ENCODE results near the gene MPZL1.
"Not testable (repeated sequence)": the region's sequence is repeated elsewhere in the genome, so short reads cannot be mapped to it uniquely, and the experiment has no call there.

MPZL1 gene

DNA sequence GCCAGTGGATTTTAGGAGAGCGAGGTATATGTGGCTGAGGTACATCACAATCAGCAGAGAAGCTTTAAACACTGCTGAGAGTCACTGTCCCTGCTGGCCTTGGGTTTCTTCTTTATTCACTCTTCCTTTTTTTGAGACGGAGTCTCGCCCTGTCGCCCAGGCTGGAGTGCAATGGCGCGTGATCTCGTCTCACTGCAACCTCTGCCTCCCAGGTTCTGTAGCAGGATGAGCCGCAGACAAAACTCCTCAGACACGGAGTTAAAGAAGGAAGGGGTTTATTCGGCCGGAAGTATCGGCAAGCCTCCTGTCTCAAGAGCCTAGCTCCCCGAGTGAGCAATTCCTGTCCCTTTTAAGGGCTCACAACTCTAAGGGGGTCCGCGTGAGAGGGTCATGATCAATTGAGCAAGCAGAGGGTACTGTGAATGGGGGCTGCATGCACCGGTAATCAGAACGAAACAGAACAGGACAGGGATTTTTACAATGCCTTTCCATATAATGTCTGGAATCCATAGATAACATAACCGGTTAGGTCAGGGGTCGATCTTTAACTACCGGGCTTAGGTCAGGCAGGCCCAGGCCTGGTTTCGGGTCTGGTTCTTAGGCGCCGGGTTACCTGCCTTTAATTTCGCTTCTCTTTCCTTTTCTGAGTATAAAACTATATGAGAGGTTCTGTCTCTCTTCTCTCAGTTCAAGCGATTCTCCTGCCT, 1.9 kb upstream of the MPZL1 start:
- DNase-seq, result not testable (repeated sequence)

DNA sequence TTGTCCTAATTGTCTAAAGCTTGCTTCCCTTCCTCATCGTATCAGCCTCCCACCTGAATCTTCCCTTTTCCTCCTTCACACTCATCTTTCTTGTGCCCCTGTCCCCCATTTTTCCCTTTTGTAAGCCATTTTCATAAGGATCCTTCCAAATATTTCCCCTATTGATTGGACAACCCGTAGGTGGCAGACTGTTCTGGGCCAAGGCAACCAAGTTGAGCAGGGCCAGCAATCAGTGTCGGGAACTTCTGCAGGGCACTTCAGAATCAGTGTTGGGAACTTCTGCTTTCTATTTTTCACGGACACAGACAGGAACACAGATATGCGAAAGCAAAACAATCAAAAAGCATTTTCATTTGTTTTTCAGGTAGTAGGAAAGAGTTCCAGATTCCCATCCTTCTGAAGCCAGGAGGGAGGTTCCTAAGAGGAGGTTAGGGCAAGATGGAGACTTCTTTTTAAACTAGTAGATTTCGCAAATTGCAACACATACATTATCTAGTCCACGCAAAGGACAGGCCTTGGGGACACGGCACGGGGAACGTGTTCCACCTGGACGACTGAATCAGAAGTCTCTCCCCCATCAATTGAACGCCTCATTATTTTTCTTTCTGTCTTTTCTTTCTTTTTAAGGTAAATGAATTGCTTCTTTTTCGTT, 691 bp upstream of the MPZL1 start:
- DNase-seq, result no peak

DNA sequence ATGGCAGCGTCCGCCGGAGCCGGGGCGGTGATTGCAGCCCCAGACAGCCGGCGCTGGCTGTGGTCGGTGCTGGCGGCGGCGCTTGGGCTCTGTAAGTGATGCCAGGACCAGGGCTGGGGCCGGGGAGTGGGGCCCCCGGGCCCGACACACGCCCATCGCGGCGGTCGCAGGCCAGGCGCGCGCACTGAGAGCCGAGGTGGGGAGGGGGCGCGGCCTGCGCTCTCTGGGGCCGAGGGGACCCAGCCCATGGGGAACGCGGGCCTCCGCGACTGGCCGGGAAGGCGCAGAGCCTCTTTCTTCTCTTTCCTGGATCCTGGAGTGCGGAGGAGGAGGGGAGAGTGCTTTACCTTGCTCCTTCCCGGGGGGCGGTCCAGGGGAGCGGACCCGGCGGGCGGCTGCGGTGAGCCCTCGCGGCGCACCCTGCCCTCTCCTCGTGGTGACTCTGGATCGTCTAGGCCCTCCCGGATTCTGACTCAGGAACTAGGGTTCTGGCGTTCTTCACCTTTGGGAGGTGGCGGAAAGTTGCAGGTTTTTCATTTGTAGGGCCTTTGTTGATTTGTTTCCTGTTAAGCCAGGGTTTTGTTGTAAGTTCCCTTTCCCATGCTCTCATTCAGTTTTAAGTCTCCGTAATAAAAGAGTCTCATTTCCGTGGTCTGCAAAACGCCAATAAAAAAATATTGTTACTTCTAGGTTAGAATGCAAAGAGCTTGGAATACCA, 529 bp downstream of the MPZL1 start:
- peak; percentile 67 for DNase-seq

DNA sequence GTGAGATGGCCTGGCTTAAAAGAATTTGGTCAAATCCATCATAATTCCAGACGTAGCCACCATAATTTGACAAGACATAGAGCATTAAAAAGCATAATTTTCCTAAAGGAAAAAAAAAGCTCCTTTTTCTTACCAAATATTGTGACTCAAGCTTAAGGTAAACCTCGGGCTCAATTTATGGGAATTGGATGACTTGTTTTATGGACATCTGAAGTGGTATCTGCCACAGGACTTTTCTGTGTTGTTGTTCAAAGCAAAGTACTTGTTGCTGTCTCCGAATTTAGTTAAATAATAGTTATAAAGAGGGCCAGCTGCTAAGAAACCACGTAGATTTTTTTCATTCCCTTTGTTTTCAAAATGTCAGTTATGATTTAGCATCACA, 1.1 kb downstream of the MPZL1 start:
- no peak for DNase-seq

DNA sequence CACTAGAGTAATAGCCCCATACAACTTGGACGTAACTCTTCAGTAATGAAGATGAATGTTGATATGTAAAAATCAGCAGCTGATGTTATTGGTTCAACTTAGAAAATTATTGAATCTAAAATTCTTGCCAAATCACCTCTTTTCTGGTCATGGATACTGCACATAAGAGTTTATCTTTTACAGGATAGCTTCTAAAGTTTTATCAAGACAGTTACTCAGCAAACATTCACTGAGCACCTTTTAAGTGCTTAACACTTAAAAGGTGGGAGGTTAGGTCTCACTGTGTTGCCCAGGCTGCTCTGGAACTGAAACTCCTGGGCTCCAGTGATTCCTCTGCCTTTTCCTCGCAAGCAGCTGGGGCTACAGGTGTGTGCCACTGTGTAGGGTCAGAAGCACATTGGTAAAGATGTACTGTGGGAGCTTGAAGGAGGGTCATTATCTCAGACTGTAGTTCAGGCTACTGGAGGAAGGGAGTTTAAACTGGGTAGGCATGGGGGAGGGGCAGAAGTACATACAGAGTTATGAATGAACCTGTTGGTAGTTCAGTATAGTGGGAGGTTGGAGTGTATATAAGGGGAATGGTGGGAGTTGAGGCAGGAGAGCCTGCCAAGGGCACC, 2.0 kb downstream of the MPZL1 start:
- no peak for DNase-seq

DNA sequence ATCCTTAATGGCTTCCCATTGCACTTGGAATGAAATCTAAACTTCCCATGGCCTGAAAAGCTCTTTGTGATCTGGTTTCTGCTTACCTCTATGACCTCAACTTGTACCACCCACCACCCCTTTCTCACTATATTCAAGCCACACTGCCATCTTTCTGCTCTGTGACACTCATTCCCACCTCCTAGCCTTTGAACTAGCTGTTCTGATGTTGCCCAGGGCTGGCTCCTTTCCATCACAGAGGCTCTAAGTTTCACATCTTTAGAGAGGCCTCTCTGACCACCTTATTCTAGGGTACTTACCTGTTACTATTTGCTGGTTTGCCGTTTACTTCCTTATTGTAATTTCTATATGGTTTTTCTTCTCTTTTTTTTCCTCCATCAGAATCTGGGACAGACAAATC, 4.2 kb downstream of the MPZL1 start:
- no peak for DNase-seq

DNA sequence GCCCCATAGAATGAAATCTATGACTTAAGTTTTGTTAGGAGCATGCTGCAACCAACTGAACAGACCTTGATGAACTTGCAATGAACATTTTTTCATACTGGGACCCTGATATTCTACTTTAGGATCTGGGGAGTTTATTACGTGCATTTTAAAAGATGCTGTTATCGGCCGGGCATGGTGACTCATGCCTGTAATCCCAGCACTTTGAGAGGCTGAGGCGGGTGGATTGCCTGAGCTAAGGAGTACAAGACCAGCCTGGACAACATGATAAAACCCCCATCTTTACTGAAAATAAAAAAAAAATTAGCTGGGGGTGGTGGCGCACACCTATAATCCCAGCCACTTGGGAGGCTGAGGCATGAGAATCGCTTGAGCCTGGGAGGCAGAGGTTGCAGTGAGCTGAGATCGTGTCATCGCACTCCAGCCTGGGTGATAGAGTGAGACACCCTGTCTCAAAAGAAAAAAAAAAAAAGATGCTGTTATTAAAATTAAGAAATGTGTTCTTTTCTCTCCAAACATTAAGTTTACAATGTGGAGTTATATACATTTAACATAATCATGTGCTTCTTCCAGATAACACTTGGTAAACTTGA, 7.1 kb downstream of the MPZL1 start:
- DNase-seq, result no peak

DNA sequence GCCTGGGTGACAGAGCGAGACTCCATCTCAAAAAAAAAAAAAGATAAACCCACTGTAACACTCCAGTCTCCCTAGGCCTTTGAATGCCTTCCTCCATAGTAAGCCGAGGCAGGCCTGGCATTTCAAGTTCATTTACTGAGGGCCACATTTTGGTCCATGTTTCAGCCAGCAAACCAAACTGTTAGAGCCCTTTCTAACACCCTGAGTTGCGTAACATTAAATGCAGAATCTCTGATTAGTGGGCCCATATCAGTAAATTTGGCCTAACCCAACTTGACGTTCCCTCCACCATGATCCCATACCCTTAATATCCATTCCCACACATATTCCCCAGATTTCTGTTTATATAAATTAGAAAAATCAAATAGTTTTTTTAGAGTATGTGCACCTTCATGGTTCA, 12.4 kb downstream of the MPZL1 start:
- DNase-seq, result no peak

DNA sequence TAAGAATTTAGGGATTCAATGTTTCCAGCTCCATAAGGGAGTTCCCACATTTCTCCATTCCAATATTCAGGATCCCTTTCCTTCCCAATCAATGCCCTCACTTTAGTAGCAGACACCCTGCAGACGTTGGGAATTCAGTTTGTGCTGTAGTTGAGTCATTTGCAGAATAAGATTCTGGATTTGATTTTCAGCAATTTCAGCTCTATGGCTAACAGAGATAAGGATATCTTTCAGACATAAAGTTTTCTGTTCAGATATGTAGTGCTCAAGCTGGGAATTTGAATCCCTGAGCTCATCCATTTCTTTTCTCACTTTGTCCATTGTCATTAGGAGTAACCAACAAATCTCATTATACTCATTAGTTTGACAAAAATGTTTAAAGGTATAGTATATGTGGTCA, 13.1 kb downstream of the MPZL1 start:
- DNase-seq, result no peak

DNA sequence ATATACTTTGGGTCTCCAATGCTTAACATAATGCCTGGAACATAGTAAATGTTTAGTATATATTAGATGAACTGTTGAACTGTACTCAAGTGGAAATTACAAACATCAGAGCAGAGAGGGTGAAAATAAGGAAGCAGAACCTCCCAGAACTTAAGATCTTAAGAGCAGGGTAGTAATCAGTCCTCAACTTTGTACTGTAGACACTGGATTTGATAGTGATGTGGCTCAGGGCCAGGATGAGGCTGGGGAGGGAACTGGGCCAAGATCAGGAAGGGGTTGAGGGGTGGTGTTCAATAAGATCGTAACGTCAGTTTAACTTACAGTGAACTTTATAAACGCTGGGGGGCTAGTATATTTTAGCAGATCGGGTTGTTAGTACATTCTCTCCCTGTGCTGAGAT, 15.4 kb downstream of the MPZL1 start:
- no peak for DNase-seq

DNA sequence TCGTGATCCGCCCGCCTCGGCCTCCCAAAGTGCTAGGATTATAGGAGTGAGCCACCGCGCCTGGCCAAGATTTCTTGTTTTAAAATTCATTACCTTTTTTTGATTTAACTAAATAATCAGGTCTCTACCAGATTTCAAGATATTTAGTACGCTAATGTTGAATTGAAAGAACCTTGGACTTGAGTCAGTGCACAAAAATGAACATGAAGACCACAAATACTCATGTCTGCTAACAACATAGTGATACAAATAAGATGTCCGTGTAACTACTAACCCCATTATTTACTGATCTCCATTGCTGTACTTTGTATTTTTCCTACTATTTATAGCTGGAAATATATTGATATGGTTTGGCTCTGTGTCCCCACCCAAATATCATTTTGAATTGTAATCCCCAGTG, 16.4 kb downstream of the MPZL1 start:
- no peak for DNase-seq

DNA sequence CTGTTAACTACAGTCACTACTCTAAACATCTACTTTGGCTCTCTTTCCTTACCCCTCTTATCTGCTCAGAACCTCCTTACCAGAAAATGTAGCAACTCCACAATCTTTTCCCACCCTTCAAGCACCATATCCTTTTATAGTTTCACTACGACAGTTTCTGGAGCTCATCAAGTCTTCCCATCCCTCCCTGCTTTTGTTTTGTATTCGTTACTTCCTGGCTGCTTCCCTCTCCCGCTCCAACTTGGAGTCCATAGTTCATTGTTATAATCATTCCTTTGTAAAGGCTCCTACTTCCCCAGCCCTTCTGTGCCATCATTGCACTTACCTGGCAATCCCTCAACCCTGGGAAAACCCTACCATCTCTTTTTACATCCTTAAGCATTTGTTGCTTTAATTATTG, 18.0 kb downstream of the MPZL1 start:
- no peak for DNase-seq

DNA sequence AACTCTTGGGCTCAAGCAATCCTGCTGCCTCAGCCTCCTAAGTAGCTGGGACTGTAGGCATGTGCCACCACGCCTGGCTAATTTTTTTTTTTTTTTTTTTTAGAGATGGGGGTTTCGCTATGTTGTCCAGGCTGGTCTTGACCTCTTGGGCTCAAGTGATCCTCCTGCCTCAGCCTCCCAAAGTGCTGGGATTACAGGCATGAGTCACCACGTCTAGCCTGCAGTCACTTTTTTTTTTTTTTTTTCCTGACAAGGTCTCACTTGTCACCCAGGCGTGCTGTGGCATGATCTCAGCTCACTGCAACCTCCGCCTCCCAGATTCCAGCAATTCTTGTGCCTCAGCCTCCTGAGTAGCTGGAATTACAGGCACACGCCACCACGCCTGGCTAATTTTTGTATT, 19.3 kb downstream of the MPZL1 start:
- not testable (repeated sequence) for DNase-seq

DNA sequence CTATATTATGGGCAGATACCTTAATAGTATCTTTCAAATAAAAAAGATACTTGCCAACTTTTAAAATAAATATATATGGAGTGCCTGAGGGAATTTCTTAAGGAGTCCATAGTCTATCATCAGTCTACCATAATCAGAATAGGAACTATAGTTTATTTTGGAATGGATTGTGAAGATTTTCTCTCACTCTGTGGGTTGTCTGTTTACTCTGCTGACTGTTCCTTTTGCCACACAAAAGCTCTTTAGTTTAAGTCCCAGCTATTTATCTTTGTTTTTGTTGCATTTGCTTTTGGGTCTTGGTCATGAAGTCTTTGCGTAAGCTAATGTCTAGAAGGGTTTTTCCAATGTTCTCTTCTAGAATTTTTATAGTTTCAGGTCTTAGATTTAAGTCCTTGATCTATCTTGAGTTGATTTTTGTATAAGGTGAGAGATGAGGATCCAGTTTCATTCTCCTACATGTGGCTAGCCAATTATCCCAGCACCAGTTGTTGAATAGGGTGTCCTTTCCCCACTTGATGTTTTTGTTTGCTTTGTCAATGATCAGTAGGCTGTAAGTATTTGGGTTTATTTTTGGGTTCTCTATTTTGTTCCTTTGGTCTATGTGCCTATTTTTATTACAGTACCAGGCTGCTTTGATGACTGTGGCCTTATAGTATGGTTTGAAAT, 20.7 kb downstream of the MPZL1 start:
- DNase-seq, result not testable (repeated sequence)

DNA sequence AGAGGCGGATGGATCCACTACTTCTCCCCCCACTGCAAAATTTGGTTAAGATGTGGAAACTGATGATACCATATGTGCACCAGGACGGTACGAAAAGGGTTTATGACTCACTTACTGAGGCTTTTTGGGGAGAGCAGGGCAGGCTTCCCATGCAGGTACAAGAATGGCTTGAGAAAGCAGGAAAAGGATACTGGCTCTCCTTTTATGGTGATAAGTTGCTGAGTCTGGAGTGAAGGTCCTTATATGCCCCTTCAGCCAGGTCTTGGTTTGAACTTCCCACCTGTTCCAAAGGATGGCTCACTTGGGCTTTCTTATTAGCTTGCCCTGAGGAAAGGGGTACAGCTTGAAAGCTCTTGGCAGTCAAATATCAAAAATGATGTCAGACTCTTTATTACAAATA, 23.1 kb downstream of the MPZL1 start:
- no peak for DNase-seq

DNA sequence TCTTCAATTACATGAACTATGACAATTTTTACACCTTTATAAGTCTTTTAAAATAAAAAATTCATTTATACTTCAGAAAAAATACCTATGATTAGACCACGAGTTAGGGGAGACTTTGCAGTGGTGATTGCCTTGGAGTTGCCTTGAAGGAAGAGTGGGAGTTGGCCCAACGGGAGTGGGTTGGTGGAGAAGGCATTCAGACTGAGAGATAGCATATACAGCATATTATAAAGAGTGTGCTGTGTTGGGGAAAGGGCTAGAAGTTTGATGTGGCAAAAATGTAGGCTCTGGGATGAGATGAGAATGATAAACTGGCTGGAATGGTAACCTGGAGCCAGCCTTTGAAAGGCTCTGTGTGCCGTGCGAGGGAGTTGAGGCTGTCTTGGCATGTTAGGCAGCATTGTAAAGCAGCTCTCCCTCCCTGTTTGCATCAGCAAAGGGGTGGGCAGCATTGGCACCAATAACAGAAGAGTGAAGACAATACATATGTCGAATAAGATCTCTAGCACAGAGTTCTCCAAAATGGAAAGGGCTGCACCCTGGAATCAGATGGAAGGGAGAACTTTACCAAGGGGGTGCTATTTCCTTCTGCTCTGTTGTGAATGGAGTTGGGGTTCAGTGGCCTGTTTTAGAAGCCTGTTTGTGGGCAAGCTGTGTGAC, 24.4 kb downstream of the MPZL1 start:
- no peak for DNase-seq

DNA sequence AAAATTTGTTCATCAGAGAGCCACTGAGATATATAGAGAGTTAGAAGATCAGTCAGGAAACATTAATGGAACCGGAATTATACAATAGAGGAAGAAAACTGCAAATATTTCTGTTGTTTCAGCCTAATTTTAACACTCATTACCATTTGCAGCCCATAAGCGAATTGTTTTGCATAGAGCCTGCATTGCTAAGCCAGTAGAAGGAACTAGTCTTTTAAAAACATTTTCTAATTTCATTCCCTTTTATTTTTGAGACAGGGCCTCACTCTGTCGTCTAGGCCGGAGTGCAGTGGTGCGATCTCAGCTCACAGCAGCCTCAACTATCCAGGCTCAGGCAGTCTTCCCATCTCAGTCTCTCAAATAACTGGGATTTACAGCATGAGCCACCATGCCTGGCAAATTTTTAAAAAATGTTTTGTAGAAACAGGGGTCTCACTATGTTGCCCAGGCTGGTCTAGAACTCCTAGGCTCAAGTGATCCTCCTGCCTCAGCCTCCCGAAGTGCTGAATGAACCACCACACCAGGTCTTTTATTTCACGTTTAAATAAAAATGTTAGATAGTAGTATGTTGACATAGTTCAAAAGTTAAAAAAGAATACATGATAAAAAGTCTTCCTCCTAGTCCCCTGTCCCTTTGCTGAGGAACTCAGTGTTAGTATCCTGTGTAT, 25.3 kb downstream of the MPZL1 start:
- no peak for DNase-seq

DNA sequence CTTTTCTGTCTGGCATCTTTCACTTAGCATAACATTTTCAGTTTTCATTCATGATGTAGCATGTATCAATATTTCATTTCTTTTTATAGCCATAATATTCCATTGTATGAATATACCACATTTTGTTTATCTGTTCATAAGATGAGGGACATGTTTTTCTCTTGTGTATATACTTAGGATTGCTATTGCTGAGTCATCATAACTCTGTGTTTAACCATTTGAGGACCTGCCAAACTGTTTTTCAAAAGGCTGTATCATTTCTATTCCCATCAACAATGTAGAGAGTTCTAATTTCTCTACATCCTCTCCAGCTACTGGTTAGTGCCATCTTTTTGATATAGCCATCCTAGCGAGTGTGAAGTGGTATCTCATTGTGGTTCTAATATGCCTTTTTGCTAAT, 26.2 kb downstream of the MPZL1 start:
- DNase-seq, result no peak

DNA sequence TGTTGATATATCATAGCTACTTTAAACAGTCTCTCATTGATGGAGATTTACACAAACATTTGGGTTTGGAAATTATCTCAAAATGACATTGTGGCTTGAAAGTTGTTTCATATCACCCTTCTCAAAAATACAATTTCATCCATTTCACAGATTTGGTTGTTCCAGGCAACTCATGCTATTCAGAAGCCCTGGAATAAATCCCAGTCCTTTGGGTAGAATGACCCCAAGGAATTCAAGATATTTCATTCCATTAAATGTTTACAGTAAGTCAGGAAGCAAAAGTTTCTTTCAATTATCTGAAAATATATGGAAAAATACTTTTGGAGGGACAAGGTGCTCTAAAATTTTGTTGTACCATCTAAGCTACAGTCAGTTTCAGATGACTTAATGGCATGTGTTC, 27.1 kb downstream of the MPZL1 start:
- DNase-seq, result no peak

DNA sequence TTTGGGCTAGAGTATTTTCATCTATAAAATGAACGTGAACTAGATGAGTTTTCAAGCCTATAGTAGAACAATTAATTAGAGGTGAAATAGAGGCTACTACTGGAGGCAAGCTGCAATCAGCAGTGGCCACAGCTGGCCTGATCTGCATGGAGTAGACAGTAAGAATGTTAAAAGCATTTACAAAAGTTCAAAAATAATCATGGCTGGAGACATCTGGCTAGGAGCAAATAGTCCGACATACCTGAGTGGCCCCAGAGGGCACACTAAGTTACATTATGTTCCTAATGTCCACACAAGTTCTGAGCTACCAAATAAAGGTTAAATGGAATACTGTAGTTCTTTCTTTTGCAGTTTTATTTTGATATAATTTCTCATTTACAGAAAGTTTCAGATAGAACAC, 28.0 kb downstream of the MPZL1 start:
- no peak for DNase-seq

DNA sequence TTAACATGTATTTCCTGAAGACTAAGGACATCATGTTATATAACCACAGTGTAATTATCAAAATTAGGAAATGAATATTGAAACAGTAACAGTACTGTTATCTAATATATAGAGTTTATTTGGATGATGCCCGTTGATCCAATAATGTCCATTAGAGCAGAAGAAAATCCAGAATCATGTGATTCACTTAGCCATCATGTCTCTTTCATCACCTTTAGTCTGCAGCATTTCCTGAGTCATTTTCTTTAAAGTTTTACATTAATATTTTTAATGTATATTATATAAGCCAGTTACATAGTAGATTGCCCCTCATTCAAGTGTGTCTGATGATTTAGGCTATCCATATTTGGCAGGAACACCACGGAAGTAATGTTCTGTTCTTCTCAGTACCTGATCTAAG, 28.9 kb downstream of the MPZL1 start:
- no peak for DNase-seq

DNA sequence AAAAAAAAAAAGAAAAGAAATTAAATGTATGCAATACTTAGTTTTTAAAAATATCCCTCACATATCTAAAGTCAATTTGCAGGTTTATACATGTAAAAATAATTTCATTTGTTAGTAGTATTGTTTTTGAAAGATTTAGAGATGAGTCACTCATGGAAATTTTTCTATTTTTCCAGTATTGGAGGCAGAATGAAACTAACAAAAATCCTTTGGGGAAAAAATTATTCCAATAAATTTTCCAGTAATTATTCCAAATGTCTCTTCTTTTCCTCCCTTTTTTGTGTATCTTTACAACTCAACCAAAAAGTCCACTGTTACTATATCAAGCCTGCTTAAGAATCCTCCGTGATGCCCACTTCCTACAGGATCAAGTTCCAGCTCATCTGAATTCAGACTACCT, 29.9 kb downstream of the MPZL1 start:
- DNase-seq, result no peak
